Measurements from ENCODE around the gene CDC123. TPM values are rescaled to one million over a fixed set of nuclear protein-coding genes. Genes with fewer than 3 reads are reported as not detected.
"Not testable (repeated sequence)": the region's sequence is repeated elsewhere in the genome, so short reads cannot be mapped to it uniquely, and the experiment has no call there.

Gene CDC123
- total and polyA plus RNA-seq, 2 donors from 2014 or later = 47.7 to 50.2 TPM

GRCh38 chr10:12243864-12244620 is 48.1 kb downstream of the CDC123 start:
- Histone ChIP-seq H3K27ac (ENCODE audit: low read depth in 2 of 2, low read length in 2 of 2) (no peak overlapping the region), H3K27me3 (ENCODE audit: control insufficient read depth, insufficient read depth, low read length) (no peaks in the 10 kb centered on the region), H3K4me1 (ENCODE audit: control insufficient read depth in 2 of 3, insufficient read depth in 2 of 3, low read depth in 1 of 3, low read length in 3 of 3) (no peaks in the 10 kb centered on the region), H3K36me3 (ENCODE audit: control insufficient read depth in 2 of 3, insufficient read depth in 3 of 3, low read length in 3 of 3) (peaks cover 6 to 25% (median 12%) of the 10 kb centered on the region in 3 donors), H3K9ac (ENCODE audit: low read length in 3 of 3) (no peak overlapping the region), H3K9me3 (ENCODE audit: control insufficient read depth in 2 of 3, insufficient read depth in 1 of 3, low read length in 3 of 3) (no peaks in the 10 kb centered on the region), H3K4me3 (ENCODE audit: low read length in 3 of 3) (no peak overlapping the region)
- intact Hi-C loops (cut with DNase I) = no loop called here
- TF ChIP-seq CTCF (IDR thresholded peaks at IDR 0.05; ENCODE audit: borderline replicate concordance, extremely low read depth, insufficient read depth) = no peak
- DNase-seq (no peak), FAIRE-seq (no peak)

- H3K36me3 ChIP-seq (ENCODE audit: control insufficient read depth in 2 of 3, insufficient read depth in 3 of 3, low read length in 3 of 3) = peaks cover 8 to 14% (median 10%) of the 10 kb centered on the region in 3 donors
- intact Hi-C loops (cut with DNase I) = no loop called here
Observed at GRCh38 chr10:12250181-12250580, 54.2 kb downstream of the CDC123 start.

GRCh38 chr10:12250702-12251101 is 54.7 kb downstream of the CDC123 start:
- H3K36me3 ChIP-seq (ENCODE audit: control insufficient read depth in 2 of 3, insufficient read depth in 3 of 3, low read length in 3 of 3) = peaks cover 8 to 14% (median 10%) of the 10 kb centered on the region in 3 donors

More at GRCh38 chr10:12250181-12250580, 54.2 kb downstream of the CDC123 start:
- Histone ChIP-seq H3K4me3 (ENCODE audit: low read length in 3 of 3) (no peak overlapping the region), H3K9me3 (ENCODE audit: control insufficient read depth in 2 of 3, insufficient read depth in 1 of 3, low read length in 3 of 3) (no peaks in the 10 kb centered on the region), H3K9ac (ENCODE audit: low read length in 3 of 3) (no peak overlapping the region), H3K27ac (ENCODE audit: low read depth in 2 of 2, low read length in 2 of 2) (no peak overlapping the region), H3K27me3 (ENCODE audit: control insufficient read depth, insufficient read depth, low read length) (no peaks in the 10 kb centered on the region), H3K4me1 (ENCODE audit: control insufficient read depth in 2 of 3, insufficient read depth in 2 of 3, low read depth in 1 of 3, low read length in 3 of 3) (no peaks in the 10 kb centered on the region)
- no peak for TF ChIP-seq CTCF (IDR thresholded peaks at IDR 0.05; ENCODE audit: borderline replicate concordance, extremely low read depth, insufficient read depth)
- no peak for FAIRE-seq
- no peak for DNase-seq

GRCh38 chr10:12251581-12251980 is 55.6 kb downstream of the CDC123 start:
- intact Hi-C loops (cut with DNase I) = no loop called here
- no peaks in the 10 kb centered on the region for H3K9me3 ChIP-seq (ENCODE audit: control insufficient read depth in 2 of 3, insufficient read depth in 1 of 3, low read length in 3 of 3)
- H3K4me1 ChIP-seq (ENCODE audit: control insufficient read depth in 2 of 3, insufficient read depth in 2 of 3, low read depth in 1 of 3, low read length in 3 of 3) = no peaks in the 10 kb centered on the region
- H3K27ac ChIP-seq (ENCODE audit: low read depth in 2 of 2, low read length in 2 of 2) = no peak overlapping the region
- no peak overlapping the region for H3K4me3 ChIP-seq (ENCODE audit: low read length in 3 of 3)
- FAIRE-seq (no peak), DNase-seq (no peak)
- no peaks in the 10 kb centered on the region for H3K27me3 ChIP-seq (ENCODE audit: control insufficient read depth, insufficient read depth, low read length)
- no peak overlapping the region for H3K9ac ChIP-seq (ENCODE audit: low read length in 3 of 3)
- TF ChIP-seq CTCF (IDR thresholded peaks at IDR 0.05; ENCODE audit: borderline replicate concordance, extremely low read depth, insufficient read depth) = no peak
- H3K36me3 ChIP-seq (ENCODE audit: control insufficient read depth in 2 of 3, insufficient read depth in 3 of 3, low read length in 3 of 3) = peaks cover 3 to 6% (median 4%) of the 10 kb centered on the region in 3 donors

More at GRCh38 chr10:12250702-12251101, 54.7 kb downstream of the CDC123 start:
- H3K9ac ChIP-seq (ENCODE audit: low read length in 3 of 3); H3K27me3 ChIP-seq (ENCODE audit: control insufficient read depth, insufficient read depth, low read length); intact Hi-C loops (cut with DNase I); H3K4me1 ChIP-seq (ENCODE audit: control insufficient read depth in 2 of 3, insufficient read depth in 2 of 3, low read depth in 1 of 3, low read length in 3 of 3); H3K27ac ChIP-seq (ENCODE audit: low read depth in 2 of 2, low read length in 2 of 2); DNase-seq; H3K4me3 ChIP-seq (ENCODE audit: low read length in 3 of 3); FAIRE-seq; H3K9me3 ChIP-seq (ENCODE audit: control insufficient read depth in 2 of 3, insufficient read depth in 1 of 3, low read length in 3 of 3): not testable (repeated sequence)
